ENCODE measurements around the gene MKRN1.

Gene MKRN1

GRCh38 chr7:140415361-140415760 is 63.9 kb downstream of the MKRN1 start:
- TF ChIP-seq CTCF (IDR thresholded peaks at IDR 0.05) (no peak), ZFX (IDR thresholded peaks at IDR 0.05; ENCODE audit: borderline replicate concordance) (no peak)

GRCh38 chr7:140404565-140405065 is 74.7 kb downstream of the MKRN1 start:
- peak overlapping the region; percentile 81 for H3K27ac ChIP-seq
- TF ChIP-seq CTCF (IDR thresholded peaks at IDR 0.05) (no peak), ZFX (IDR thresholded peaks at IDR 0.05; ENCODE audit: borderline replicate concordance) (no peak)

More at GRCh38 chr7:140415361-140415760, 63.9 kb downstream of the MKRN1 start:
- no peak overlapping the region for H3K27ac ChIP-seq

- H3K27ac ChIP-seq, result peak within 1 kb of the TSS; percentile 81
- TF ChIP-seq CTCF (IDR thresholded peaks at IDR 0.05), result no peak
- TF ChIP-seq ZFX (IDR thresholded peaks at IDR 0.05; ENCODE audit: borderline replicate concordance), result no peak
Measured at GRCh38 chr7:140403878-140404564, 75.3 kb downstream of the MKRN1 start, which contains the start of gene RAB19. RAB19 (plus strand) TSS chr7:140404058; CDS start chr7:140407647, 3,589 bp downstream.

All from 22Rv1 (cell line).